NOMO-1 treated with dmso at 0.1 percent for 144 hours (cell line): ENCODE data around the gene CMIP.
A peak's percentile ranks its signal among the peaks of the same experiment; 100 is the strongest.
"Not testable (repeated sequence)": the region's sequence is repeated elsewhere in the genome, so short reads cannot be mapped to it uniquely, and the experiment has no call there.

ENCODE experiments used
- DNase-seq: peaks from one replicate; lab custom pipeline; 2025; ENCODE audit not compliant: unreplicated experiment; lab: John Stamatoyannopoulos, UW

The CMIP gene

DNA sequence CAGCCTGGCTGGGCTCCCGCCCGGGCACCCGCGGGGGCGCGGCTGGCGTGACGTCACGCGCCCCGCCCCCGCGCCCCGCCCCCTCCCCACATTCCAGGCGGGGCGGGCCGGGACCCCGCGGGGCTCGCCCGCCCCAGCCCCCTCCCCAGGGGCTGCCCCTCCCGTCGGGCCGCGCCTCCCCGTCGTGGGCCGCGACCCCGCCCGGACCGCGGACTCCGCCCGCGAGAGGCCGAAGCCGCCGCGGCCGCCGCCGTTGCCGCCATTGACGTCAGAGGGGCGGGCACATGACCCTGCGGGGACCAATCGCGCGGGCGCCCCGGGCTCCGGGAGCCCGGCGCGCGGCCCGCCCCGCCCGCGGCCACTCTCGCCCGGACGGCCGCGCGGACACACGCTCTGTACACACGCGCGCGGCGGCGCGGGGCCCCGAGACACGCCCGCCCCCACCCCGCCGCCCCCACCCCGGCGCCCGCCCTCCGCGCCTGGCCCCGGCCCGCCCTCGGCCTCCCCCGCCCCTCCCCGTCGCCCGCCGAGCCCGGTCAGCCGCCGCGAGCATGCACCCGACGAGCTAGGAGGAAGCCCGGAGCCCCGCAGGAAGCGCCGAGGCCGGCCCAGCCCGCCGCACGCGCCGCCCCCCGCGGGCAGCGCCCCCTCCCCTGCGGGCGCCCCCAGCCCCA lies at the start of gene CMIP:
TSS of gene CMIP (plus strand) at position 361 of the 674 bp plus-strand sequence.
- peak; percentile 74 for DNase-seq

DNA sequence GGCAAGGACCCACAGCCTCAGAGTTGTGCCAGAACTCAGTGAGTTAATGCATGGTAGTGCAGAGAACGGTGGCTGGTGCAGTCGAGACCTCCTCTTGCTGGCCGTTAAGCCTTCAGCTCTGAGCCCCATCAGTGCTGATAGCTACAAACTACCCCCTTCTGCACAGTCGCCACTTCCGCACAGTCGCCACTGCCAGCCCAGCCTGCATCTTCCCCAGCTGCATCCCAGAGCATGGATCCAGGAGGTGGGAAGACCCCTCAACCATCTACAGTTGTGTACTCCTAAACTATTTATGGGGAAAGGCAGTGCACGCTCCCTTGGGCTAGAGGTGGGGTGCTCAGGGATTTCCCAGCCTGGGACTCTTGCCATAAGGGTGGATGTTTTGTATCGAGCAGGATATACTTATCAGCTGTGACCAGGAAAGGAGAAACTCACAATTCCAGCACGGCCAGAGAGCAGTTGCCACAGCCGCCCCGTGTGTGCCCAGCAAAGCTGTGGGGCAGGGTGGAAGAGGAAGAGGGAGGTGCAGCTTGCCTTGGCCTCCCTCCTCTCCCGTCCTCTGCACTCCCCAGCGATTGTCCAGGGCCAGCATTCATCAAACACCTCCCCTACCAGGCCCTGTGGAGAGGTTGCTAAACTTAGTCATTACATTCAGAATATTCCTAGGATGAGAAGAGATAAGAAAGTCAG lies 49.5 kb upstream of the CMIP start:
- DNase-seq: no peak

DNA sequence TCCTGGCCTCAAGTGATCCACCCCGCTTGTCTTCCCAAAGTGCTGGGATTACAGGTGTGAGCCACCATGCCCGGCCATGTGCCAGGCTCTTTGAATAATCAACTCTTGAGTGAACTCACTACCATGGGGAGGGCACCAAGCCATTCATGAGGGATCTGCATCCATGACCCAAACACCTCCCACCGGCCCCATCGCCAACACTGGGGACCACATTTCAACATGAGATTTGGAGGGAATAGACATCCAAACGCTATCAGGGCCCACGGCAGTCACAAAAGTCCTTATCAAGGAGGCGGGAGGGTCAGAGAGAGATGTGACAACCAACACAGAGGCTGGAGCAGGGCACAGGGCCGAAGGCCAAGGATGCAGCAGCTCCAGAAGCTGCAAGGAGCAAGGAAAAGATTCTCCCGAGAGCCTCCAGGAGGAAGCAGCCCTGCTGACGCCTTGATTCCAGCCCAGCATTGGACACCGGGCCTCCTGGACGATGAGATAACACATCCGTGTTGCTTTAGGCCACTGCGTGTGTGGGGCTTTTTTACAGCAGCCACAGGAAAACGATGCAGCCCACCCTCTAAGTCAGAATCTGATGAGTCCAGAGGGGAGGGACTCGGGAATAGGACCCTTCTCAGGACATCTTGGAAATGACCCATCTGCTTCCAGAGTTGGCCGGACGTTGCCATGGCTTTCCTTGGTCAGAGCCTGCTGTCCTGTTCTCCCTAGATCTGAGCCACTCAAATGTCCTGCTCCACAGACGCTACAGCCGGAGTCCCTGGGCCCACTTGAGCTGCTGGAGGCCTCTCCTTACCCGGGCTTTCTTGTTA lies 47.3 kb upstream of the CMIP start:
- no peak for DNase-seq

DNA sequence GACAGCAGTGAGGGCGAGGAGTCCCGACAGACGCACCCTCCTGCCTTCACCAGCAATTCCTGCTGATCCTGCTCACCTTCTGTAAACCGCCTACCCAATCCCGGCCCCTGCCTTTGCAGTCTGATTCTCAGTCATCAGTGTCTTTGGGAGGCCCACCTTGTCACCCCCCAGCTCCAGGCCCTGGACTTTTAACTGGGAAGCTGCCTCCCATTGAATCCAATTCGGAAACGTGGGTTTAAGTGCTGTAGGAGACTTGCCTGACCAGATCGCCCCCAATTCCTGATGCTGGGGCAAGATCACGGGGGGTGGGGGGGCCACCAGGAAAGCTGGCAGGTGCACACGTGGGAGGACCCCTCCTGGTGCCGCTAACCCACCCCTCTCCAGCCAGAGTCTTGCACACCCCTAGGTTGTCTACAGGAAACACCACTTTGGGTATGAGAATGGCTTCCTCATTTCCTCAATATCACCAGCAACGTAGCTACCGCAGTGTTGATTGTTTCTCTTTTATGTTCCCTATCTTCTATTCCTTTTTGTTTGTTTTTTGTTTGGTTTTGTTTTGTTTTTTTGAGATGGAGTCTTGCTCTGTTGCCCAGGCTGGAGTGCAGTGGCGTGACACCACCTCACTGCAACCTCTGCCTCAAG lies 46.6 kb upstream of the CMIP start:
- DNase-seq: no peak

DNA sequence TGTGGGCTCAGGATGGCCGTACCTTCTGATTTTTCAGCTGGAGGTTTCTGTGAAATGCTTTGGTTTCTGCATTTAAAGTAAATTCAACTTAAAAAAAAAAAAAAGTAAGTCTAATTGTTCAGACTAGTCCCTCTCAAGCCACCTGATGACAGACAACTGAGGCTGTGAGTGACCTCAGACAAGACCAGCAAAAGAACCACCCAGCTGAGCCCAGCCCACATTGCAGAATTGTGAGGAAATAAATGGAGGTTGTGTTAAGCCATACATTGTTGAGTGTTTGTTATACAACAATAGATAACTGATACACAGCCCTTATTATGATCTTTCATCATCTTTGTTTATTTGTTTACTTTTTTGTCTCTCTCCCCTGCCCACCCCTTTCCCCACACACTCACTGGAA lies 44.7 kb upstream of the CMIP start:
- no peak for DNase-seq

DNA sequence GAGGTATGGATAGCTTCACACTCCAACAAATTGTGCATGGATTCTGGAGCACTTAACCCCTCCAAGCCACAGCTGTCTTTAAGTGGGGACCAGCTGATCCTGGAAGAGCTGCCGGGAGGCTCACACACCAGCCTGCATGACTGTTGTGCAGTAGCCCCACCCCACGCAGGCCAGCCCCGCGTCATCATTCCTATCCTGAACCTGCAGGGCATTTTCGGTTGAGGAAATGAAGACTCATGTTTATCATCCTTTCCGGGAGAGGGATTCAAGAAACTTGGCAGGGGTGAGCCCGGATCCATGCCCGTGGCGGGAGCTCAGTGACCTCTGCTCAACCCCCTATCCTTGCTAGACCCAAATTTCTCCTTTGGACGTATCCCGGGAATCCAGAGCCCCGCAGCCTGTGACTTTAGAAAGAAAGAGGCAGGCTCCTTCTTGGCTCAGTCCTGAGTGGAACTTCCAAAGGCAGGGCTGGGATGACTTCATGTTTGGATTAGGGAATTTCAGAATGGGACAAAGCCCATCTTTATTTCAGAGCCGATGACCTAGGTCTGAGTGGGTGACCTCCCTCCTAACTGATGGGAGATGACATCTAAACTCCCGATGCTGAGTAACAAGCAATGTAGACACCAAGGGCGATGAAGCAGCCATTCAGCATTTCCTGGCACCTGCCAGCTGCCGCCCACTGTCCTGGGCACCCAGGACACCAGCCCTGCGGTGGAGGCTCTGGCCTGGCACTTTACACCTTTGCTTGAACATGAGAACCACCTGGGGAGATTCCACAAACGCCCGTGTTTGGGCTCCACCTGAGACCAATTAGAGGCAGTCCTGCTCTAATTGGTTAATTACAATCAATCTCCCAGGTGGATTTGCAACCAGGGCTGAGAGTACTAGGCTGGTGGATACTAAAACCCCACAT lies 43.3 kb upstream of the CMIP start:
- DNase-seq: no peak

DNA sequence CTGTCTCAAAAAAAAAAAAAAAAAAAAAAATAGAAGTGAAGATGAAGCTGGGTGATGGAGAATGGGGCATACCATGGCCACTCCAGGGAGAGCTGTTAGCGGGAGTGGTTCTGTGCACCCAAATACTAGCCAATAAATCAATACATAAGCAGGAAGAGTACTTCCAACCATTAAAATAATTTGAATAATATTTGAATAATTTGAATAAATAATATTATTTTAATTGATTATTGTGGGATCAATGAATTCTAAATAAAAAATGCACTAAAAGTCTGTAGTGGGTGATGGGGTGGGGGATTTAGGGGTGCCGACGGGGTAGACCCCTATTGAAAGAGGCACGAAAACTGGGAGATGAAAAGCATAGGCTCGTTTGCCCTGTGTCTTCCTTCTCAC lies 41.4 kb upstream of the CMIP start:
- no peak for DNase-seq

- DNase-seq: peak; percentile 68
These were observed 40.8 kb upstream of the CMIP start for GRCh38 chr16:81403601-81404391.

- not testable (repeated sequence) for DNase-seq
These were observed 39.6 kb upstream of the CMIP start for GRCh38 chr16:81405002-81405401.

DNA sequence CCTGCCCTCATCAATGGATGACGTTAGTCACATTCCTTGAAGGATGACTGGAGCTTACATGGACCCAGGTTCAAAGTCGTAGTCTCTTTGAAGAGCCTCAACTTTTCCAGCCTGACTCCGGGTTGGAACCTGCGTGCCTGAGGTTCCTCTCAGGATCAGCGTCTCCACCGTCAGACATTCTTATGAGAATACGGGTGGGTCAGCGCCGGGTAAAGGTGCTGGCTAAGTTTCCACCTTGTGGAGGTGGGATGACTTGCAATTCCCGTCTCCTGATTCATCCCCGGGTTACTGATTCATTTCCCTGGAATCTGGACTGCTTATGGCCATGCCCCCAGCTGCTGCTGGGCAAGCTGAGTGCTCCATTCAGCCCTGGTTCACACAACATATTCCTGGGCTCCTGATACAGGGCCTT lies 38.9 kb upstream of the CMIP start:
- no peak for DNase-seq

DNA sequence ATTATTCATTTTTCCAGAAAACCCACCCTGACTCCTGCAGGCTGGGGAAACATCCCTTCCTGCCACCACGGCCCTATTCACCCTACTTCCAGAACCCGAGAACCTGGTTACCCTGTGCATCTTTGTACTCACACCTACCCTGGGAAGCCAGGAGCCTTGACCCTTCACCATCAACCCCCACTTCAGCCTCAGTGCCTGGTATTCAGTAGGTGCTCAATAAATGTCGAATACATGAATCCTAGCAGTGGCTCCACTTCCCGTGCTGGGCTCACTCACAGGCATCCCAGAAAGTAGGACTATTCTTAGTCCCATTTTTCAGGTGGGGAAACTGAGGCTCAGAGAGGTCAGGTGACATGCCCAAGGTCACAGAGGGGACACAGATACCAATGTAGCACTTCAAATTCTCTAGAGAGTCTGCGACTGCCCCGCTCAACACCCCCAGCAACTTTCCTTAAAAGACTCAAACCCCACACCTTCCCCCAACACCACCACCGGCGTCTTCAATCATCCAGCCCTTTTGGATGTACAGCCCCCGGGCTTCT lies 36.1 kb upstream of the CMIP start:
- no peak for DNase-seq

DNA sequence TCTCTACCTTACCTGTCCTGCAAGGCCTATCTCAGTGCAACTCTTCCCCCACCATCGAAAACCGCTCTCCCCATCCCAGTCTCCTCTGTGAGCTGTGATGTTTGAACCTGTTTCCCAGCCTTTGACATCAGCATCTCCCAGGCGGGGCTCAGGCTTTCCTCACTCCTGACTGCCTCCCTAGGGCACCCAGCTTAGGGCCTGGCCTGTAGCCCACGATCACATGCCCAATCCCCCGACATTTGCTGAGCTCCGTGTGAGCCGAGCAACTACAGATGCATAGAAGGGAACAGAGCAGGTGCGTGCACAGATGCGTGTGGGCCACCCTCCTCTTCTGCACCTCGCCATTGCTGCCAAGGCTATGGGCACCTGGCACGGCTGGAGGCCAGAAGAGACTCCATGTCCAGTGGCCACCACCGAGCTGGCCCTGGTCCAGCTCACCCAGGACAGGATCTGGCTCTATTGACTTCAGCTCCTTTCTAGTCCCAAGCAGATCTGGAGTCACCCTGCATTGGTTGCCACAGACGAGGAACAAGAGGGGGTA lies 35.5 kb upstream of the CMIP start:
- no peak for DNase-seq

DNA sequence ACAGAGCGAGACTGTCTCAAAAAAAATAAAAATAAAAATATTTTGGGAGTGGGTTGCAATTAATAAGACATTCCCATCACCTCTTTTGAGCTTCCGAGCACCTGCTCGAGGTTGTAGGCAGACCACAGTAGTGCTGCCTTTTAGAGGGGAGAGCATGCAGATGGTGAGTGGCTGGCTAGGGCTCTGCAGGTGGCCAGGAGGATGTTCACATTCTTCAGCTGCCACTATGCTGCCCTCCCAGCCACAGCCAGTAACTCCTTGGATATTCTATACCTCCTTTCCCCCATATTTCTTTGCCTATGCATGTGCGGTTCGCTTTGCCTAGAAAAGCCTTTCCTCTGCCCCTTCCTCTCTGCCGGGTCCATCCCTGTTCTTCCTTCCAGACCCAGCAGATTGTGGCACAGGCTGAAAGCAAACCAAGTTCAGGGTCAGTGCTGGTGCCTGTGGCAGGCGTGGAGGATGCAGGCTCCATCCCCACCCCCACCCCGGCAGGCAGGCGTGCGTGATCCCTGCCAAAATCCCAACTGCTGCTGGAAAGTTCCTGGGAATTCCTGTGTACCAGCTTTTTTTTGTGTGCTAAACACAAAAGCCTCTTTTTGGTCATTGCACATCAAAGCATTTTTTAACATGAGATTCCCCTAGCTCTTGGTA lies 33.8 kb upstream of the CMIP start:
- no peak for DNase-seq

DNA sequence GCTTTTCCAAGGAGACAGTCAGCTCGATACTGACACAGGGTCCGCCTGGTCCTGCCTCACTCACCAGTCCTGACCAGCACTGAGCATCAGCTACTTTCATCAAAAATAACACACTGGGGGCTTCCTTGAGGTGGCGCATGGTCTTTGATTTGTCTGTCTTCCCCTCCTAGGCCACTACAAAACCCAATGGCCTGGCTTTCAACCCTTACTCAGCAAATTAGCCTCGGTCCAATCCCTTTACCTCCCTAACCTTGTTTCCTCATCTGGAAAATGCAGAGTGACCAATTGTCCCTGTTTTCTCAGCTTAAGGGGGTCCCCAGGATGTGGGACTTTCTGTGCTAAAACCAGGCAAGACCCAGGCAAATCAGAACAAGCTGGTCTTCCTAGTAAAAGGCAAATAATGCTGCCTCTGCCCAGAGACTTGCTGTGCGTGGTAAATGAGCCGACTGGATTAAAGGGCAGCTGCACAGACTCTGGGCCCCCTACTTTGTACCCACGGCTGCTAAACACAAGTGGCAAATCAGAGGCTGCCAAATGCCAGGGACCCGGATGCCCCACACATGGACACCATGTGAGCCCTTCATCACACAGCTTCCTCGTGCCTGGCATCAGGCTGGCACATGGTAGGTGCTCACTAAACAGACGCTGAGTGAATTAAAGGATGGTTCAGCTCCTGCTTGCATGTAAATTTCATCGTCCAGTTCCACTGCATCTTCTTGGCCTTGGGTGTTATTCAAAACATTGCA lies 31.2 kb upstream of the CMIP start:
- DNase-seq: no peak

GRCh38 chr16:81415751-81416150 lies 28.9 kb upstream of the CMIP start:
- DNase-seq: no peak

DNA sequence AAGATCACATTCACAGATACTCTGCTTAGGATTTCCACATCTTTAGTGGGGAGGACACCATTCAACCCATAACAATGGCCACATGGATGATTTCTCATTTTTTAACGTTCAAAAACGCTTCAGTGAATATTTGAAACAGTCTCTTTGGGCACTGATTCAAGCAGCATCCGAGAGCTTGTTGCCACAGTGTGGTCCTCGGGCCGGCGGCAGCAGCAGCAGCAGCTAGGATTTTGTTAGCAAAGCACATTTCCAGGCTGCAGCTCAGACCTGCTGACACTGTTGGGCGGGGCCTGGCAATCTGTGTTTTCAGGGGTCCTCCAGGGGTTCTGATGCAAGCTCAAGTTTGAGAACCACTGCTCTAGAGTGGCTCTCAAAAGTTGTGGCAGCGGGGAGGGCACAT lies 27.9 kb upstream of the CMIP start:
- no peak for DNase-seq

DNA sequence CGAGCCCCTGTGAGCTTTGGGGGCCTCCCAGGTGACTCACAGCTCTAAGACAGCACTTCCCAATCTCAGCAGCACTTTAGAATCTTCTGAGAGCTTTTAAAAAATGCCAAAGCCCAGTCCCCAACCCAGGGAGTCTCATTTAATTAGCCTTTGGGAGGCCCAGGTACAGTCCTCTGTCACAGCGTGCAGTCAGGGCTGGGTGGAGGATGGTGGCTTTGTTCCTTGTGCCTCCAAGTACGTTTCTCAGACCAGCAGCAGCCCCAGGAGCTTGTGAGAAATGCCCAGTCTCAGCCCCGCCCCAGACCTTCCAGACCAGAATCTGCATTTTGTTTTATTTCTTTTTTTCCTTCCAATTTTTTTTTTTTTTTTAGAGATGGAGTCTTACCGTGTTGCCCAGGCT lies 27.4 kb upstream of the CMIP start:
- DNase-seq: no peak

DNA sequence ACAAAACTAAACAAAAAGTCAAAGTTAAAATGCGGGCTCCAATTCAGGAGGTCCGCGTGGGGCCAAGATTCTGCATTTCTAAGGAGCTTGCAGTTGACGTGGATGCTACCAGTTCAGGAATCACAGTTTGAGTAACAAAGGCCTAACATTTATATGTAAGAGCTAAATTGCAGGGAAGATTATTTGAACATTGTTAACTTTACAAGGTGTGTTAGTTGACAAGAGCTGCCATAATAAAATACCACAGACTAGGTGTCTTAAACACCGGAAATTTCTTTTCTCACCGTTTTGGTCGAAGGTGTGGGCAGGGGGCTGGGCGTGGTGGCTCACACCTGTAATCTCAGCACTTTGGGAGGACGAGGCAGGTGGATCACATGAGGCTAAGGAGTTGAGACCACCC lies 24.8 kb upstream of the CMIP start:
- DNase-seq: no peak
